Measurements from ENCODE around the gene CEP295NL.

DNA sequence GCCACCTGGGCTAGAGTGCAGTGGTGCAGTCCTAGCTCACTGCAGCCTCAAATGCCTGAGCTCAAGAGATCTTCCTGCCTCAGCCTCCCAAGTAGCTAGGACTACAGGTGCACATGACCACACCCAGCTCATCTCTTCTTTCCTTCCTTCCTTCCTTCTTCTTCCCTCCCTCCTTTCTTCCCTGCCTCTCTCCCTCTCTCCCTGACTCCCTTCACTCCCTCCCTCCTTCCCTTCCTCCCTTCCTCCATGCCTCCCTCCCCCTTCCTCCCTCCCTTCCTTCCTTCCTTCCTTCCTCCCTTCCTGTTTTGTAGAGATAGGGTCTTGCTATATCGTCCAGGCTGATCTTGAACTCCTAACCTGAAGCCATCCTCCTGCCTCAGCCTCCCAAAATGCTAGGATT is 38.9 kb downstream of the CEP295NL start:
- TF ChIP-seq, protein P1, sequence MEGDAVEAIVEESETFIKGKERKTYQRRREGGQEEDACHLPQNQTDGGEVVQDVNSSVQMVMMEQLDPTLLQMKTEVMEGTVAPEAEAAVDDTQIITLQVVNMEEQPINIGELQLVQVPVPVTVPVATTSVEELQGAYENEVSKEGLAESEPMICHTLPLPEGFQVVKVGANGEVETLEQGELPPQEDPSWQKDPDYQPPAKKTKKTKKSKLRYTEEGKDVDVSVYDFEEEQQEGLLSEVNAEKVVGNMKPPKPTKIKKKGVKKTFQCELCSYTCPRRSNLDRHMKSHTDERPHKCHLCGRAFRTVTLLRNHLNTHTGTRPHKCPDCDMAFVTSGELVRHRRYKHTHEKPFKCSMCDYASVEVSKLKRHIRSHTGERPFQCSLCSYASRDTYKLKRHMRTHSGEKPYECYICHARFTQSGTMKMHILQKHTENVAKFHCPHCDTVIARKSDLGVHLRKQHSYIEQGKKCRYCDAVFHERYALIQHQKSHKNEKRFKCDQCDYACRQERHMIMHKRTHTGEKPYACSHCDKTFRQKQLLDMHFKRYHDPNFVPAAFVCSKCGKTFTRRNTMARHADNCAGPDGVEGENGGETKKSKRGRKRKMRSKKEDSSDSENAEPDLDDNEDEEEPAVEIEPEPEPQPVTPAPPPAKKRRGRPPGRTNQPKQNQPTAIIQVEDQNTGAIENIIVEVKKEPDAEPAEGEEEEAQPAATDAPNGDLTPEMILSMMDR (IDR thresholded peaks at IDR 0.05): no peak
- TF ChIP-seq POLR2A (IDR thresholded peaks at IDR 0.05): no peak

Measured in uterus (tissue), 2 donors.